Stimulated activated CD8-positive, alpha-beta memory T cell treated with anti-CD3 and anti-CD28 coated beads, Interleukin-7, amount 100 ng/mL, for 1 hour (primary cell): Measurements from ENCODE around the gene ZBTB3.
A peak's percentile ranks its signal among the peaks of the same experiment; 100 is the strongest.
"Not testable (repeated sequence)": the region's sequence is repeated elsewhere in the genome, so short reads cannot be mapped to it uniquely, and the experiment has no call there.

ENCODE experiments used
- DNase-seq, 2 donors: peaks; one replicate each; pipeline ENCODE4 v3.0.0-alpha.2; 2020; ENCODE audit warnings: low read depth in 2 of 2

The ZBTB3 gene

DNA sequence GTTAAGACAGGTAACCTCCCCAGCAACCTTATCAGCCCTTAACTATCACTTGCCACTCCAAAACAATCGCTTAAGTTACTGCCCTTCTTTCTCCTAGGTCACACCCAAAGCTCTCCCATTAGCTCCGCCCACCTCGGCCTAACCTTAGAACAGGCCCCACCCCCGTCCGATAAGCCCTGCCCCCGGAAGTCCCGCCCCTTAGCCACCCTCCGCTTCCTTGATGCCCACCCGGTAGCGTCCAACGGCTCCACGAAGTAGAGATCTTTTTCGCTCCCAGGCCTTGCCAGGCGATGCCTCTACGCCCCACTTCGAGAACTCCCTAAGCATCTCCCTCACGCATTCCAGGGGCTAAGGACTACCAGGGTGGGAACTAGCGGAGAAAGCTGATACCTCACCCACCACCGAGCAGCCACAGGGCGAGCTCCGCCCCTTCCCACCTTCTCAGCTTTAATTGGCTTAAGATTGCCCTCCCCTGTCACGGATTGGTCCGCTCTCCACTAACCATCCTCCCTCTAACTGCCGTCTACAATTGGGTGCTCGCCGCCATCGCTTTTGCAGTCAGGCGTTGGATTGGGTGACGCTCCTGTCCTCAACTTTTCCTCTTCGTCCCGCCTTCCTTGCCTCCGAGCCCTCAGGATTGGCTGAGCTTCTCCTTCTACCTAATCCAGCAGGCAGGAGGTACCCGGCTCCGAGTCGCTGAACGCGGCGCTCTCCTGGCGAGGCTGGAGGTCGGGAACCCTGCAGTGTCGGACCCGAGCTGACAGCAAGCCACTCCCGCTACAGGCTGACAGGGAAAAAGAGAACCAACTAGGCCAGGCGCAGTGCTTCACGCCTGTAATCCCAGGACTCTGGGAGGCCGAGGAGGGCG is at the start of gene ZBTB3:
Gene ZBTB3, minus strand, starts transcription at position 425 of the 868 bp plus-strand sequence. CDS start 496 bp downstream, outside the sequence.
- peak; percentile 92 to 93 for DNase-seq

DNA sequence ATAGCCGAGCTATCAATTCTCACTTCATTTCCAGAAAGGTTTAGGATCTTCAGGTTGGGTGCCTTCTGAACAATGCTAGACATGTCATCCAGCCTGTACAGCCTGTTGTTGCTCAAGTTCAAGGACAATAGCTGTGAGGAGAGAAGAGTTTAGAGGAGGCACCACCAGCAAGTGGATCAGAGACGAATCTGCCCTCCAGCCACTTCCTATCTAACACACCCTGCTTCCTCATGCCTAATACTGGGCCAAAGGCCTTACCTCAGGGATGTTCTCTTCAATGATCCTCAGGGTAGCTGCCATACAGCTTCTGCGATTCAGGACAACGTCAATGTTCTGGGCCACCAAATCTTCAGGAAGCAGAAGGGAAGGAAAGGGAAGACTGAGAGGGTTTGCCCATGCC is 47.1 kb upstream of the ZBTB3 start:
- DNase-seq = no peak

DNA sequence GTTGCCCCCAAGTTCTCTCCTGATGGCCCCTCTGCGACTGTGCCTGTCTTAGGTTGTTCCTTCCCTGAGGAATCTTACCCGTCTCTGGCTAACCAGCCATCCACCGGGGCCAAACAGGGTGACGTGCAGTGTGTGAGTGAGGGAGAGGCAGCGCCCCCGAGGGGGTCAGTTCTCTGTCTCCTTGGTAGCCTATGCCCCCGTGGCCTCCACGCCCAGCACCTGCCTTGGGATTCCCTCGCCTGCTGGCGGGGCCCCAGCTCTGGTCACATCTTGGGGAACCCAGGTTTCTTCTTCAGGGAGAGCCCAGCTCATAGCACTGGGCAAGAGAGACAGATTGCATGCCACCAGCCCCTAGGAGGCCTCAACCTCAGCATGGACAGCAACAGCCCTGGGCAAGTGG is 45.5 kb upstream of the ZBTB3 start:
- DNase-seq = no peak

DNA sequence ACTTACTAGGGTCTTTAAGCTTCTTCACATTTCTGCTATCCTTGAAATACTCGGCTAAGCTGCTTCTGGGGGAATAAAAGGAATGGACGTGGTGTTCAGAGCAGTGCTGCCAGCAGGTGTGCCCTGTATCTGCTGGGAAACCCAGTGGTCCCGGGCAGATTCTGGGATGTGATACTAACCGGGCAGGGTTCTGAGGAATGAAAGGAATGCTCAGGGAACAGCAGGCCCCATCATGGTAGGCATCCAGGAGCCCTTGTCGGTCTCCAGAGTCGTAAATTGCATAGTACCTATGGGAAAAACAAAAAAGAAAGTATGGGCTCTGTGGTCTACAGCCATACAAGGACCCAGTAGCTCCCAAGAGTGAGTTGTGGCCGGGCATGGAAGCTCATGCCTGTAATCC is 42.3 kb upstream of the ZBTB3 start:
- no peak for DNase-seq

DNA sequence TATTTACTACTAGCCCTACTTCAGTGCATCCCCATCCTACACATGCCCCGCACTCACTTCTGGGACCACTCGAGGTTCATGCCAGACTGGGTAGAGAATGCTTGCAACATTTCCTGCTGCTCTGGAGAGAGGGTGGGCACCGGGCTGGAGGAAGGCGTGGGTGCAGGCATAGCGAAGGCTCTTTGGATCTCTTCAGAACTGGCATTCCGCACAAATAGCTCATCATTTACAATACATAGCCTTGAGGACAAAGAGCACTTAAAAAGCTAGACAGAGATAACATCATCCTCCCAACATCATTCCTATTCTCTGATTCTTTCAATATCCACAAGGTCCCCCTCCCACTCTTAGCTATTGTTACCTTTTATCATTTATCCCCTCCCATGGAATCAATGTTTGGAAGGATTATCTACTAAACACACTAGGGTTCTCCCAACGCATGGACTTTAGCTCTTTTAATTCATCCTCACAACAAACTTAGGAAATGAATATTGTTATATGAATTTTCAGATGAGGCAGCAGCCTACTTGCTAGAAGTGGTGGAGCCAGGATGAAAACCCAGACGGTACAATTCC is 40.3 kb upstream of the ZBTB3 start:
- DNase-seq = no peak

DNA sequence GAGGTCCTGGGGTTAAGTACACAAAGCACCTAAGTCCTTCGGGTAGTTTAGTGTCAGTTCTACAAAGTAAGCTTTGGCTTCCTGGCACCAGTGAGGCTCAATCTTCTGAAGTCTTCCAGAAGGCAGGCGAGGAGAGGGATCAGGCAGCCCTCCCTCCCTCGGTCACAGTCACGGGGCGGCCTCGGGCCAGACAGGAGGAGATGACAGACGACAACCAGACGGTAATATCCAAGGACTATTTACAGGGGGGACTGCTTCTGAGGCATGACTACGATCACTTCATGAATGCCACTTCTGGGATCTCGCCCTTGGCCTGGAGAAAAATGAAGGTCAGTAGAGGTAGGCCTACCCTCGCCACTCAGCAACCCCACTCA is 38.2 kb upstream of the ZBTB3 start:
- no peak for DNase-seq

DNA sequence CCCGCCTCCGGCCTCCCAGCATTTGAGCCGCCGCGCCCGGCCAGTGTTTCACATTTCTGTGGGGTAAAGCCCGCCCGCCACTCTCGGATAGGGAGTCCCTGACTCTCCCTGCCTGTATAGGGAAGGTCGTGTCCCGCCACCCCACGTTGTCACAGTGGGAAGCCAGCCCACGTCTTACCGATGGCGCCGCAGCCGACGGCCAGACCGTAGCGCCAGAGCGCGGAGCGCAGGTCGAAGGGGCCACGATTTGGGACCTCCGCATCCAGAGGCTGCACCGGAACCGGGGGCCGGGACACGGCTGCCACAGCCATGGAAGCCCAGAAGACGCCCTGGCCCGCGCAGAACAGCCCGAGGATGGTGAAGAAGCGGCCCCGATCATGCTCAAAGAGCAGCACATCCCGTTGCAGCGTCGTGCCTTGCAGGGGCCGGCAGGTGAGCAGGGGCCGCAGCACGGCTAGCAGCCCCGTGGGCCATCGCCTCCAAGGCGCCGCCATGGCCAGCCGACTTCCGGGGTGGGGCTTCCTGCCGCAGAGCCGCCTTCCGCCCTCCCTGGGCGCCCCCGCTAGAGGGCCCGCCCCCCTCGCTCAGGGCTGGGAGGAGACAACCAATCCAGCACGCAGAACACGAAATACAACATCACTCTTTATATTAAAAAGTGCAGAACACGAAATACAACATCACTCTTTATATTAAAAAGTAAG is 37.7 kb upstream of the ZBTB3 start, which contains the start of gene TMEM223:
Gene TMEM223, minus strand, starts transcription at position 506 of the 701 bp plus-strand sequence. Its CDS starts 12 bp downstream, at position 494.
- peak; percentile 82 to 83 for DNase-seq

DNA sequence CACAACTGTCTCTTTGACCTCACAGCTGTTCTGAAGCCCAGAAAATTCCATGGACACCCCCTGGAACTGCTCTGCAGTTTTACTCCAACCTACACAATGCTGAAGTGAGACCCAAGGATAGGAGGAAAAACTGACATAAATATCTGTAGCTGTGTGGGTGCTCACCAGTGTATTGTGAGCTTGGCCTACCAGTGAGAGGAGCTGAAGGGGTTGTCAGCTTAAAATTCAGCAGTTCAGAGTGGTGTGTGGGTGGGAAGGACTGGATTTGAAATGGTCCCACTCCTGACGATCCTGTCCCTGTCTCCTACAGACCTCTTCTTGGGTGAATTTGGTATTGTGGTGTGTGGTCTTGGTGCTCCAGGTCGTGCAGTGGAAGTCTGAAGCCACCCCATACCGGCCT is 35.6 kb upstream of the ZBTB3 start:
- no peak for DNase-seq

DNA sequence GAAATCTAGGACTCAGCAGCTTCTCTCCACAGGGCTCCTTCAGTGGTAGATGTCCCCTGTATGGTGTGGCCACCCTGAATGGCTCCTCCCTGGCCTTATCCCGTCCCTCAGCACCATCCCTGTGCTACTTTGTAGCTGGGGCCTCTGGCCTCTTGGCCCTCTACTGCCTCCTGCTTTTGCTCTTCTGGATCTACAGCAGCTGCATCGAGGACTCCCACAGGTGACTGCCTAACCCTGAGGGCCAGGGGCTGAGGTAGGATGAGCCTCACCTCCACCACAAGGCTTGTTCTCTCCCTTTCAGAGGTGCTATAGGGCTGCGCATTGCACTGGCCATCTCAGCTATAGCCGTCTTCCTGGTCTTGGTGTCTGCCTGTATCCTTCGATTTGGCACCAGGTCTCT is 35.0 kb upstream of the ZBTB3 start:
- no peak for DNase-seq

DNA sequence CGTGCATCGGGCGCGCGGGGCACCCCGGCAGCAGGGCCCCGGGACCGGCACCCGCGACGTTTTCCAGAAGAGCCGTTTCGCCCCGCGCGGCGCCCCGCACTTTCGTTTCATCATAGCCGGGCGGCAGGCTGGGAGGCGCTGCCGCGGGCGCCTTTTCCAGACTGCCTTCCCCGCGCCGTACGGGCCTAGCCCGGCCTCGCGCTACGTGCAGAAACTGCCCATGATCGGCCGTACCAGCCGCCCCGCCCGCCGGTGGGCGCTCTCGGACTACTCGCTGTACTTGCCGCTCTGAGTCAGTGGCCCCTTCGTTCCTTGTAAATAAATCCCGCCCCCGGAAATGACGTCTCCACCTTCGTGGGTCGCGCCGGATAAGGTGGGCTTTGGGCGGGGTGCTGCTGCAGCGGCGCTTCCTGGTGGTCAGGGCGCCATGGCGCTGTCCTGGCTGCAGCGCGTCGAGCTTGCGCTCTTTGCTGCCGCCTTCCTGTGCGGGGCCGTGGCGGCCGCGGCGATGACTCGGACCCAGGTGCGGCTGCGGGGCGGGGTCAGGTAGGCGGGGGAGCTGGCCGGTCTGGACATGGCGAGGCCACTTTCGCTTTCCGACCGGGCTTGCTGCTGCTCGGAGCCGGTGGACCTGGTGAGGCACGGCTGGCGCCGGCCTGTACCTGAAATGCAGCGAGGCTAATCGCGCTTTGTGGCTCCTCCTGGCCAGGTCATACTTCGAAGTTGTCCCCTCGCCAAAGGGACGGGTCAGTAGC is 33.2 kb upstream of the ZBTB3 start, which contains the start of gene TMEM179B:
Gene TMEM179B, plus strand, starts transcription at position 398 of the 755 bp plus-strand sequence. Its CDS starts 30 bp downstream, at position 428.
- peak; percentile 95 to 98 for DNase-seq

DNA sequence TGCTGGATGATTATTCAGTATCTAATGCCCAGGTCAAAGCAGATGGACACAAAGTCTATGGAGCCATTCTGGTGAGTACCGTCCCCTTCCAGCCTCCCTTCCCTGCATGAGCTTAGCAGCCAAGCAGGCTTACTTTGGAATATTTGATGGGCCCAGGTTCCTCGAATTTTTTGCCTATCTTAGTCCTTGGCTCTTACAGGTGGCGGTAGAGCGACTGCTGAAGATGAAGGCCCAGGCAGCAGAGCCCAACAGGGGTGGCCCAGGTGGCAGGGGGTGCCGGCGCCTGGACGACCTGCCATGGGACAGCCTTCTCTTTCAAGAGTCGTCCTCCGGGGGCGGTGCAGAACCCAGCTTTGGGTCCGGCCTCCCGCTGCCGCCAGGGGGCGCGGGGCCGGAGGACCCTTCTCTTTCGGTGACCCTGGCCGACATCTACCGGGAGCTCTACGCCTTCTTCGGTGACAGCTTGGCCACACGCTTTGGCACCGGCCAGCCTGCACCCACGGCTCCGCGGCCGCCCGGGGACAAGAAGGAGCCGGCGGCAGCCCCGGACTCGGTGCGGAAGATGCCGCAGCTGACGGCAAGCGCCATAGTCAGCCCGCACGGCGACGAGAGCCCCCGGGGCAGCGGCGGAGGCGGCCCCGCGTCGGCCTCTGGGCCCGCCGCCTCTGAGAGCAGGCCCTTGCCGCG is 32.5 kb upstream of the ZBTB3 start:
- DNase-seq = peak; percentile 61 to 75

DNA sequence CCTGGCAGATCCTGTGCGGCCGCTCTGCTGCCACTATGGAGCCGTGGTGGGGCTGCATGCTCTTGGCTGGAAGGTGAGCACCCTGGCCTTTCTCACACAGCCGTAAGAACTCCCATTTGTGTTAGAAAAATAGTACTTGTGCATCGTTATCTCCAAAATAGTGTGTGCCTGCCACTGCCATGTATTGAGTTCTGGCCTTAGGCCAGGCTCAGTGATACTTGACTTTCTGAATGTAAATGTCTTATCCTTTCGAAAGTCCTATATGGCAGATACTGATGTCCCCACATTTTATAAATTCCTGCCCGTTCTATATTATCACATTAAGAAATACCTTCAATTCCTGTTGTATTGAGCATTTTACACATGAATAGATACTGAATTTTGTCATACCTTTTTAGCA is 28.8 kb upstream of the ZBTB3 start:
- DNase-seq = no peak

DNA sequence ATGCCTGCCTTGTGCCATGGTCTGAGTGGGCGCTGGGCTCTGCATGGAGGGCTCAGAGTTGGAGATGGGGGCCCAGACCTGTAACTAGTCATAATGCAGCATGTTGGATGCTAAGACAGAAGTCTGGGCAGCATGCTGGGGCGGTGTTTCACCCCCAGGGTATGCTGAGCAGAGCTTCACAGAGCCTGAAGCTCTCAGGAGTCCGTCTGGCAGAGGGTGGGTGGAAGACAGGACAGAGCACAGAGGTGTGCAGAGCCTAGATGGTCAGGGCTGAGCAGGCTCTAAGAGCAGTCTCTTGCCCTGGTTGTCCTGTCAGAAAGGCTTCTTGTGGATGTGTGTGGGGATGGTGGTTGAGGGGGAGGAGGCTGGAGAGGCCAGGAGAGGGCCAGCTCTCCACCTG is 24.5 kb upstream of the ZBTB3 start:
- no peak for DNase-seq

DNA sequence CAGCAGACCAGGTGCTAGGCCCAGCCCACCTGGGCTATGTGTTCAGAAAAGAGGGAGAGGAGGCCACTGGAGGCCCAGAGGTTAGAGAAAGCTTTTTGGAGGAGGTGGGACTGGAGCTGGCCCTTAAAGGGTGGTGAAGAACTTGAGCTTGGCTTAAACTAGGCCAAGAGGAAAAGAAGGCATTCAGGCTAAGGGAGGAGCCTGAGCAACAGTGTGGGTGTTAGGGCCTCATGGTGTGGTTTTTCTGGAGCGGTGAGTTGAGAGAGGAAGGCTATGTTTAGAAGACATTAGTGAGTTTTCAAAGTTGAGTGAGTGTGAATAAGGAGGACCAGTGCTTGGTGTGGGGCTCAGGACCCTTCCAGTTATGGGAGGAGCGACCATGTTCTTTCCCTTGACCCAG is 23.4 kb upstream of the ZBTB3 start:
- DNase-seq = no peak

DNA sequence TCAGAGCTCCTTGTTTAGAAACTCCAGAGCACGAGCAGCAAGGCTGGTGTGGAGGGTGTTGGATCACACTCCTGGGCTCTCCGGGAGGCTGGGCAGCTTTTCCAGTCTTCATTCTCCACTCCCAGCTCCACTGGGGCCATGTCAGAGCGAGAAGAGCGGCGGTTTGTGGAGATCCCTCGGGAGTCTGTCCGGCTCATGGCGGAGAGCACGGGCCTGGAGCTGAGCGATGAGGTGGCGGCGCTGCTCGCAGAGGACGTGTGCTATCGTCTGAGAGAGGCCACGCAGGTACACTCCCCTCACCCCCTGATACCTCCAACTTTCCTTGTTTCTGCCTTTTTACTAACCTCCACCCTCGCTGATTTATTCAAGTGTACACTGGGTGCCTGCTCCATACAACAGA is 21.7 kb upstream of the ZBTB3 start:
- no peak for DNase-seq

DNA sequence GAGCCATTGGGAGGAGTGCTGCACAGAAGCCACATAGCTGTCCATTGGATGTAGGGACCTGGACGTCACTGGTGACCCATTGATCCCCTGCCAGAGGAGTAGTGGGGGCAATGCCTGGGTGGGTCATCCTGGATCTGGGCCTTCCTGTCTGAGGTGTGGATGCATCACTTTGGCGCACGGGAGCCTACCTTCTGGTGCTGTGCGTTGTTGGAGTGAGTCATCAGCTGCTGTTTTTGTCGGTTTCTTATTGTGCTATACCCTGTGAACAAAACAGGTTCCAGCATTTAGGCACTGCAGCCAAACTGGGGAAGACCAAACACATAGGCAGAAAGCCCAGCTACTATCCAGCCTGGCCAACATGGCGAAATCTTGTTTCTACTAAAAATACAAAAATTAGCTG is 20.4 kb upstream of the ZBTB3 start:
- DNase-seq = no peak

DNA sequence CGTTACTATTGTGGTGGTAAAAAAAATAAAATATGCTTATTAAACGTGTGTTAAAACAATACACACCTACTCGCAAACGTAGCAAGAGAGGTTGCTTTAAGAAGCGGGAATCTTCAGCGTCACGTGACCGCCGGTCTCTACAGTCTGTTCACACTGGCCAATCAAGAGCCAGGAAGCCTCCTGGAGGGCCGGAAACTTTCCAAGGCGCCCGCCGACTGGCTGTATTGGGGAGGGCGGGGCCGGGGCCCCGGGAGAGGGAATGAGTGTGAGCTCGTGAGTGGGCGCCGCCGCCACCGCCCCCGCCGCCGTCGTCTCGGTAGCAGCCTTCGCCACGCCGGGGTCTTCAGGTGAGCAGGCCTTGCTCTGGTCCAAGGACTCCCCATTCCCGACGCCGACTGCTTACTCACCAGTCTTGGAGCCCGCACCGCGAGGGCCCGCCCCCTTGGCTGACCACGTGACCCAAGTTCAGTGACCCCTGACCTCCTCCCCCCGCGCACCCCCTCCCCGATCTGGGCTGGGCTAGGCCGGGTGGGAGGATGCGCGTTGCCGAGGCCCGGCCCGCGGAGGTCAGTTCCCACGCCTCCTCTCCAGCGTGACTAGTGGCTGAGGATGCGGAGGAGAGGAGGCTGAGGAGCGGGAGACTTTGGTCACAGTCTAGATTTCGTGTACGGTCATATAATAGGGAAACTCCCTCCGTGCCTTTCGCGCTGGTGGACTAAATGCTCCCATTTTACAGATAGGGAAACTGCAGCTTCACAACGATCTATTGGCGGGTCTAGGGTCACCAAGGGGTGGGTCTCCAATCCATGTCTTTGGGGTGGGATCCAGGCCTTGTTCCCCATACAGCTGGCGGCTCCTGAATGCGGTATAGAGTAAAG is 17.4 kb upstream of the ZBTB3 start, which contains the start of gene TAF6L:
Gene TAF6L, plus strand, starts transcription at position 253 of the 878 bp plus-strand sequence. CDS start 4,388 bp downstream, outside the sequence.
- DNase-seq = peak; percentile 75 to 76

DNA sequence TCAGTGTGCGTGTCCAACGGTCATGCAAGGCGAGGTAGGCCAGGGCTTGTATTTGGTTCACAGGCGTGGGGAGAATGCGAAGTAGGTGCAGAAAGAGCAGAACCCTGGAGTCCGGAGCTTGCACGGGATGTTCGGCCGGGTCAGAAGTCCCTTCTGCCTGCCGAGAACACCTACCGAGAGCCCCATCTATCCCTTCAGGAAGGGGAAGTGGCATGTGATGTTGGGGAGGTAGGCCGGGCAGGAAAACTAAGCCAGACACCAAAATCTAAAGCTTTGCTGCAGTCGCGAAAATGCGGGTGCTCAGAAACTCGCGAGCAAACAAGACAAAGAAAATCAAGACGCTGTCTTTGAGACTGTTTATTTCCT is 16.8 kb upstream of the ZBTB3 start:
- DNase-seq = no peak

DNA sequence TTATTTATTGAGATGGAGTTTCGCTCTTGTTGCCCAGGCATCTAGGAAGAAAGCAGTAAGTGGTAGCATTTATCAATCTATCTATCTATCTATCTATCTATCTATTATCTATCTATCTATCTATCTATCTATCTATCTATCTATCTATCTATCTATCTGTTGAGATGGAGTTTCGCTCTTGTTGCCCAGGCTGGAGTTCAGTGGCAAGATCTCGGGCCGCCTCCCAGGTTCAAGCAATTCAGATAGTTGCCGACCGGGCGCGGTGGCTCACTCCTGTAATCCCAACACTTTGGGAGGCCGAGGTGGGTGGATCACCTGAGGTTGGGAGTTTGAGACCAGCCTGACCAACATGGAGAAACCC is 6.9 kb upstream of the ZBTB3 start:
- DNase-seq = not testable (repeated sequence)
